22Rv1 (cell line): ENCODE measurements around the gene PQBP1.

Experiments used
- H3K27ac ChIP-seq: fragments of 450-650 bp; 2 replicates; pipeline ENCODE4 v1.5.1; 2017
- ZFX ChIP-seq: fragments of 450-650 bp; IDR thresholded peaks from 2 replicates; pipeline ENCODE4 v1.6.1; 2017; ENCODE audit warnings: antibody characterized with exemption, borderline replicate concordance
- TF ChIP-seq, protein P1 (sequence below): fragments of 450-650 bp; IDR thresholded peaks from 2 replicates; pipeline ENCODE4 v1.5.1; 2017; ENCODE audit warnings: mild to moderate bottlenecking

Gene PQBP1

DNA sequence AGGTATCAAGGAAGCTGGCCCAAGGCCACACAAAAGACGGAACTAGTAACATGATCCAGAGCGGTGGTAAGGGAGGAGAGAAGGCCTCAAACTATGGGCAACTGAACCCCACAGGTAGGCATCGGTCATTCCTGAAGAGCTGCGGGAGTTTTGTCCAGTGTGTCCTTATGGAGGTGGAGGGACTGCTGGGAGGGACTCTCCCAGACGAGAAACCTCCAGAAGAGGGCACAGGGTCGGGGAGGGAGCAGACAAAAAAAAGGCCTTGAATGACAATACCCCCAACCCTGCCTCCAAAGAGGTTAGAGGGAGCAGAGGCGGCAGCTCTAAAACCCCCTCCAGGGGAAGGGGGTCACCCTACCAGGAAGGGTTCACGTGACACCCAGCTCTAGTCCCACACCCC is 6.5 kb downstream of the PQBP1 start:
- TF ChIP-seq, protein P1, sequence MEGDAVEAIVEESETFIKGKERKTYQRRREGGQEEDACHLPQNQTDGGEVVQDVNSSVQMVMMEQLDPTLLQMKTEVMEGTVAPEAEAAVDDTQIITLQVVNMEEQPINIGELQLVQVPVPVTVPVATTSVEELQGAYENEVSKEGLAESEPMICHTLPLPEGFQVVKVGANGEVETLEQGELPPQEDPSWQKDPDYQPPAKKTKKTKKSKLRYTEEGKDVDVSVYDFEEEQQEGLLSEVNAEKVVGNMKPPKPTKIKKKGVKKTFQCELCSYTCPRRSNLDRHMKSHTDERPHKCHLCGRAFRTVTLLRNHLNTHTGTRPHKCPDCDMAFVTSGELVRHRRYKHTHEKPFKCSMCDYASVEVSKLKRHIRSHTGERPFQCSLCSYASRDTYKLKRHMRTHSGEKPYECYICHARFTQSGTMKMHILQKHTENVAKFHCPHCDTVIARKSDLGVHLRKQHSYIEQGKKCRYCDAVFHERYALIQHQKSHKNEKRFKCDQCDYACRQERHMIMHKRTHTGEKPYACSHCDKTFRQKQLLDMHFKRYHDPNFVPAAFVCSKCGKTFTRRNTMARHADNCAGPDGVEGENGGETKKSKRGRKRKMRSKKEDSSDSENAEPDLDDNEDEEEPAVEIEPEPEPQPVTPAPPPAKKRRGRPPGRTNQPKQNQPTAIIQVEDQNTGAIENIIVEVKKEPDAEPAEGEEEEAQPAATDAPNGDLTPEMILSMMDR: no peak
- no peak for TF ChIP-seq ZFX
- no peak overlapping the region for H3K27ac ChIP-seq

- no peak for TF ChIP-seq ZFX
- TF ChIP-seq, protein P1: no peak
- no peak overlapping the region for H3K27ac ChIP-seq
Measured at GRCh38 chrX:48904626-48905025, 6.9 kb downstream of the PQBP1 start.

GRCh38 chrX:48905090-48905790 is 7.5 kb downstream of the PQBP1 start:
- no peak for TF ChIP-seq ZFX
- TF ChIP-seq, protein P1: no peak
- no peak overlapping the region for H3K27ac ChIP-seq

- H3K27ac ChIP-seq: no peak overlapping the region
- TF ChIP-seq ZFX: no peak
- TF ChIP-seq, protein P1: no peak
Measured at GRCh38 chrX:48908600-48908999, 10.9 kb downstream of the PQBP1 start.

GRCh38 chrX:48909703-48910294 is 12.1 kb downstream of the PQBP1 start:
- no peak overlapping the region for H3K27ac ChIP-seq
- TF ChIP-seq ZFX: no peak
- TF ChIP-seq, protein P1: no peak

GRCh38 chrX:48910926-48911411 is 13.2 kb downstream of the PQBP1 start:
- H3K27ac ChIP-seq: peak overlapping the region; percentile 84

More at GRCh38 chrX:48910926-48911411, 13.2 kb downstream of the PQBP1 start:
- TF ChIP-seq ZFX: no peak
- TF ChIP-seq, protein P1: no peak
